ENCODE data around the gene VEPH1.

DNA sequence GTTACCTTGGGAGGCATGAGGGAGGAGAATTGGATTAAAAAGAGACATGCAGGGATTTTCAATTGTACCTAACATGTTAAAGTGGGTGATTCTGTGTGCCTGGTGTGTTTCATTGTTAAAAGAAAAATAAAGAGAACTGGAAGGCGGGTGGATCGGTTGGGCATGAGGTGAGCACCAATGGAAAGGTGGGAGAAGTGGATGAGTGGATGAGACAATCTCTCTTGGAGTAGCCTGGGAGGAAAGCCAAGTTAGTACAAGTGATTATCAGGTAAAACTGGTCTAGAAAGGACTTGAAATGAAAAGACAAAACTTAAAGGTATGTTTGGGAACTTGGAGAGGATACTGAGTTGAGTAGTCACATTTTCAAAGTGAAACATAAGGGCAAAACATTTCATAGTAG is 12.1 kb downstream of the VEPH1 start:
- TF ChIP-seq POLR2A (IDR thresholded peaks at IDR 0.05): no peak
- TF ChIP-seq, protein P1, sequence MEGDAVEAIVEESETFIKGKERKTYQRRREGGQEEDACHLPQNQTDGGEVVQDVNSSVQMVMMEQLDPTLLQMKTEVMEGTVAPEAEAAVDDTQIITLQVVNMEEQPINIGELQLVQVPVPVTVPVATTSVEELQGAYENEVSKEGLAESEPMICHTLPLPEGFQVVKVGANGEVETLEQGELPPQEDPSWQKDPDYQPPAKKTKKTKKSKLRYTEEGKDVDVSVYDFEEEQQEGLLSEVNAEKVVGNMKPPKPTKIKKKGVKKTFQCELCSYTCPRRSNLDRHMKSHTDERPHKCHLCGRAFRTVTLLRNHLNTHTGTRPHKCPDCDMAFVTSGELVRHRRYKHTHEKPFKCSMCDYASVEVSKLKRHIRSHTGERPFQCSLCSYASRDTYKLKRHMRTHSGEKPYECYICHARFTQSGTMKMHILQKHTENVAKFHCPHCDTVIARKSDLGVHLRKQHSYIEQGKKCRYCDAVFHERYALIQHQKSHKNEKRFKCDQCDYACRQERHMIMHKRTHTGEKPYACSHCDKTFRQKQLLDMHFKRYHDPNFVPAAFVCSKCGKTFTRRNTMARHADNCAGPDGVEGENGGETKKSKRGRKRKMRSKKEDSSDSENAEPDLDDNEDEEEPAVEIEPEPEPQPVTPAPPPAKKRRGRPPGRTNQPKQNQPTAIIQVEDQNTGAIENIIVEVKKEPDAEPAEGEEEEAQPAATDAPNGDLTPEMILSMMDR (IDR thresholded peaks at IDR 0.05): no peak
